Keratinocyte (primary cell): ENCODE measurements around the gene NDUFA11. TPM values are rescaled to one million over a fixed set of nuclear protein-coding genes. Genes with fewer than 3 reads are reported as not detected.
"Not testable (repeated sequence)": the region's sequence is repeated elsewhere in the genome, so short reads cannot be mapped to it uniquely, and the experiment has no call there.

Source experiments
- DNase-seq: peaks from one replicate; pipeline ENCODE4 v3.0.0-alpha.2; 2011; ENCODE audit warnings: low read depth, missing footprints, low spot score
- FAIRE-seq: peaks from 2 replicates; lab custom pipeline; 2011; peaks lifted over from hg19 to GRCh38; lab: Jason Lieb, UNC
- H2AFZ ChIP-seq: 2 replicates; pipeline ENCODE4 v1.6.0; 2012; ENCODE audit warnings: low read length, control low read depth, inconsistent platforms; ENCODE audit not compliant: control insufficient read depth
- H3K27ac ChIP-seq: 2 replicates; pipeline ENCODE4 v1.5.1; 2011; ENCODE audit warnings: low read length; ENCODE audit not compliant: control insufficient read depth, insufficient read depth
- H3K27me3 ChIP-seq: 3 replicates; pipeline ENCODE4 v1.6.0; 2011; ENCODE audit warnings: low read length; ENCODE audit not compliant: control insufficient read depth, insufficient read depth; ENCODE audit errors: extremely low read depth
- H3K36me3 ChIP-seq, 2 experiments: 2 replicates in 1 of 2; 3 replicates in 1 of 2; pipeline ENCODE4 v1.5.1; 2011; ENCODE audit warnings: low read length in 2 of 2, mild to moderate bottlenecking in 1 of 2; ENCODE audit not compliant: control insufficient read depth in 2 of 2, insufficient read depth in 2 of 2; ENCODE audit errors: extremely low read depth in 1 of 2
- H3K4me1 ChIP-seq: 3 replicates; pipeline ENCODE4 v1.5.1; 2011; ENCODE audit warnings: low read length; ENCODE audit not compliant: control insufficient read depth, insufficient read depth; ENCODE audit errors: extremely low read depth
- H3K4me2 ChIP-seq: 3 replicates; pipeline ENCODE4 v1.6.0; 2011; ENCODE audit warnings: low read depth, low read length; ENCODE audit not compliant: control insufficient read depth, insufficient read depth; ENCODE audit errors: extremely low read depth
- H3K4me3 ChIP-seq, 3 experiments: fragments of 200-600 bp in 1 of 3; sonication (generic) in 1 of 3; 2 replicates in 2 of 3; 3 replicates in 1 of 3; pipeline ENCODE4 v1.5.1; 2011 to 2016; ENCODE audit warnings: low read length in 3 of 3, mild to moderate bottlenecking in 3 of 3, control low read depth in 2 of 3, inconsistent platforms in 1 of 3, low read depth in 1 of 3, mixed read lengths in 1 of 3, mixed run types in 1 of 3, moderate library complexity in 1 of 3; ENCODE audit not compliant: control insufficient read depth in 2 of 3, insufficient read depth in 2 of 3; ENCODE audit errors: extremely low read depth in 1 of 3
- H3K79me2 ChIP-seq: 2 replicates; pipeline ENCODE4 v1.6.0; 2012; ENCODE audit warnings: low read length; ENCODE audit not compliant: control insufficient read depth, insufficient read depth
- H3K9ac ChIP-seq: 3 replicates; pipeline ENCODE4 v1.6.0; 2011; ENCODE audit warnings: low read length; ENCODE audit not compliant: control insufficient read depth, insufficient read depth; ENCODE audit errors: extremely low read depth
- H3K9me1 ChIP-seq: 3 replicates; pipeline ENCODE4 v1.6.0; 2011; ENCODE audit warnings: low read length; ENCODE audit not compliant: control insufficient read depth, insufficient read depth; ENCODE audit errors: extremely low read depth
- H3K9me3 ChIP-seq: 2 replicates; pipeline ENCODE4 v1.5.1; 2012; ENCODE audit warnings: low read depth, low read length; ENCODE audit not compliant: control insufficient read depth
- H4K20me1 ChIP-seq: 3 replicates; pipeline ENCODE4 v1.6.0; 2011; ENCODE audit warnings: low read length; ENCODE audit not compliant: control insufficient read depth, insufficient read depth; ENCODE audit errors: extremely low read depth
- dilution Hi-C: fragments of 300-500 bp; cut with MboI; formaldehyde crosslinking; loops from one replicate; pipeline ENCODE4 v1.7.0; 2020; ENCODE audit warnings: low sequenced_read_pairs; ENCODE audit not compliant: extremely low pct_ligation_motif_present
- polyA plus RNA-seq, 5 experiments: library from polyadenylated mRNA; depleted of rRNA in 3 of 5; stranded (reverse) in 3 of 5; stranded (forward) in 1 of 5; unstranded in 1 of 5; fragments of >200 nt; gene quantifications; 1 replicate in 1 of 5; 2 replicates in 3 of 5; 3 replicates in 1 of 5; pipeline versions ENCODE4 v1.2.1 to v1.2.3, GENCODE V29; 2011 to 2012; ENCODE audit warnings: missing spikeins in 2 of 5, low read depth in 1 of 5, low replicate concordance in 1 of 5
- TF ChIP-seq, protein P1 (sequence below), 3 experiments: IDR thresholded peaks in 1 of 3; conservative IDR thresholded peaks in 1 of 3; optimal IDR thresholded peaks in 1 of 3; 2 replicates in 2 of 3; 3 replicates in 1 of 3; pipeline versions ENCODE3 to v1.5.1; 2011; ENCODE audit warnings: low read length in 3 of 3, mild to moderate bottlenecking in 3 of 3, moderate library complexity in 2 of 3, control low read depth in 1 of 3, inconsistent platforms in 1 of 3; ENCODE audit not compliant: insufficient read depth in 2 of 3; ENCODE audit errors: extremely low read depth in 1 of 3

Gene NDUFA11
- polyA plus RNA-seq, 1 donor (not counting 4 experiments of a cell fraction or from before 2014, with no cell fraction given) = 122 TPM

DNA sequence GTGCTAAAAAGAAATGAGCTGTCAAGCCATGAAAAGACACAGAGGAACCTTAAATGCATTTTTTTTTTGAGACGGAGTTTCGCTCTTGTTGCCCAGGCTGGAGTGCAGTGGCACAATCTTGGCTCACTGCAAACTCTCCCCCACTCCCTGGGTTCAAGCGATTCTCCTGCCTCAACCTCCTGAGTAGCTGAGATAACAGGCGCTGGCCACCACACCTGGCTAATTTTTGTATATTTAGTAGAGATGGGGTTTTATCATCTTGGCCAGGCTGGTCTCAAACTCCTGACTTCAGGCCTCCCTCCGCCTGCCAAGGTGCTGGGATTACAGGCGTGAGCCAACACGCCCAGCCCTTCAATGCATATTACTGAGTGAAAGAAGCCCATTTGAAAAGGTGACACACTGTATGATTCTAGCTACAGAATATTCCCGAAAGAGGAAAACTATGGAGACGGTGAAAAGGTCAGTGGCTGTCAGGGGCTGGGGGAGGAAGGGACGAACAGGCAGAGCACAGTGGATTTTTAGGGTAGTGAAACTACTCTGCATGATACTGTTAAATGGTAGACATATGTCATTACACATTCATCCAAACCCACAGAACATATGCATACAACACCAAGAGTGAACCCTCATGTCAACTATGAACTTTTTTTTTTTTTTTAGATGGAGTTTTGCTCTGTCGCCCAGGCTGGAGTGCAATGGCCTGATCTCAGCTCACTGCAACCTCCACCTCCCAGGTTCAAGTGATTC, 19.4 kb downstream of the NDUFA11 start:
- dilution Hi-C loops, H2AFZ ChIP-seq, H3K4me3 ChIP-seq, H3K4me2 ChIP-seq, H3K9me3 ChIP-seq, H3K4me1 ChIP-seq, H3K36me3 ChIP-seq, H3K9ac ChIP-seq, H4K20me1 ChIP-seq, H3K79me2 ChIP-seq, DNase-seq, H3K27me3 ChIP-seq, H3K9me1 ChIP-seq, H3K27ac ChIP-seq: not testable (repeated sequence)
- peak; percentile 52 for FAIRE-seq

DNA sequence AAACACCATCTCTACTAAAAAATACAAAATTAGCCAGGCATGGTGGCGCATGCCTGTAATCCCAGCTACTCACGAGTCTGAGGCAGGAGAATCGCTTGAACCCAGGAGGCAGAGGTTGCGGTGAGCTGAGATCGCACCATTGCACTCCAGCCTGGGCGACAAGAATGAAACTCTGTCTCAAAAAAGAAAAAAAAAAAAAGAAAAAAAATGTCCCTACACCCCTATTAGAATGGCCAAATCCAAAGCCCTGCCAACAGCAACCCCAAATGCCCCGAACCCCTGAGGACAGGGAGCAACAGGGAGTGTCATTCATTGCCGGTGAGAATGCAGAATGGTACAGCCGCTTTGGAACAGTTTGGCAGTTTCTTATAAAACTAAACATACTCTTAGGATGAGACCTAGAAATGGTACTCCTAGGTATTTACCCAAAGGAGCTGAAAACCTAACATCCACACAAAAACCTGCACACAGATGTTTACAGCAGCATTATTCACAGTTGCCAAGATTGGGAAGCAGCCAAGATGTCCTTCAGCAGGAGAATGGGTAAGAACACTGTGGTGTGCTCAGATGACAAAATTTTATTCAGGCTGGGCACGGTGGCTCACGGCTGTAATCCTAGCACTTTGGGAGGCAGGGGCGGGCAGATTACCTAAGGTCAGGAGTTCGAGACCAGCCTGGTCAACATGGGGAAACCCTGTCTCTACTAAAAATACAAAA, 20.3 kb downstream of the NDUFA11 start:
- H3K9ac ChIP-seq, dilution Hi-C loops, H3K27ac ChIP-seq, H3K27me3 ChIP-seq, FAIRE-seq, H3K4me1 ChIP-seq, H4K20me1 ChIP-seq, H3K4me2 ChIP-seq, H3K36me3 ChIP-seq, DNase-seq, H3K4me3 ChIP-seq, H2AFZ ChIP-seq, H3K9me3 ChIP-seq, H3K9me1 ChIP-seq, H3K79me2 ChIP-seq: not testable (repeated sequence)

DNA sequence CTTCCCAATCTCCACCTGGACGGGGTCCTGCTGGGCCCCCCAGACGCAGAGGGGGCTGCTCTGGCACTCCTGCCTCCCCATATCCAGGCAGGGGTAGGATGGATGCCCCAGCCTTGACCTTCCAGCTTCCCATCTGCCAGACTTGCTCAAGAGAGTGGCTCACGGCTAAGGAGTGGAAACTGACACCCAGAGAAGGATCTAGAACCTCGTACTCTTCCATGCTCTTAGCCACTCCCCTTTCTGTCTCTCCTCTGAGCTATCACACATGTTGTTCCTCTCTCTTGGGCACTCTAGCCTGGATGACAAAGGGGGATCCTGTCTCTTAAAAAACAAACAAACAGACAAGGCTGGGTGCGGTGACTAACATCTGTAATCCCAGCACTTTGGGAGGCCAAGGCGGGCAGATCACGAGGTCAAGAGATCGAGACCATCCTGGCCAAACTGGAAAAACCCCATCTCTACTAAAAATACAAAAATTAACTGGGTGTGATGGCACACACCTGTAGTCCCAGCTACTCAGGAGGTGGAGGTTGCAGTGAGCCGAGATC, 21.1 kb downstream of the NDUFA11 start:
- Histone ChIP-seq H3K4me1 (peaks cover 7% of the 10 kb centered on the region), H2AFZ (no peak overlapping the region), H3K4me3 (no peak overlapping the region), H3K9me3 (no peaks in the 10 kb centered on the region), H3K9me1 (no peaks in the 10 kb centered on the region), H3K27ac (no peak overlapping the region), H3K27me3 (peaks cover 9% of the 10 kb centered on the region), H3K36me3 (no peaks in the 10 kb centered on the region), H3K4me2 (no peak overlapping the region), H3K9ac (no peak overlapping the region), H3K79me2 (no peaks in the 10 kb centered on the region), H4K20me1 (no peaks in the 10 kb centered on the region)
- dilution Hi-C loops = no loop called here
- TF ChIP-seq, protein P1, sequence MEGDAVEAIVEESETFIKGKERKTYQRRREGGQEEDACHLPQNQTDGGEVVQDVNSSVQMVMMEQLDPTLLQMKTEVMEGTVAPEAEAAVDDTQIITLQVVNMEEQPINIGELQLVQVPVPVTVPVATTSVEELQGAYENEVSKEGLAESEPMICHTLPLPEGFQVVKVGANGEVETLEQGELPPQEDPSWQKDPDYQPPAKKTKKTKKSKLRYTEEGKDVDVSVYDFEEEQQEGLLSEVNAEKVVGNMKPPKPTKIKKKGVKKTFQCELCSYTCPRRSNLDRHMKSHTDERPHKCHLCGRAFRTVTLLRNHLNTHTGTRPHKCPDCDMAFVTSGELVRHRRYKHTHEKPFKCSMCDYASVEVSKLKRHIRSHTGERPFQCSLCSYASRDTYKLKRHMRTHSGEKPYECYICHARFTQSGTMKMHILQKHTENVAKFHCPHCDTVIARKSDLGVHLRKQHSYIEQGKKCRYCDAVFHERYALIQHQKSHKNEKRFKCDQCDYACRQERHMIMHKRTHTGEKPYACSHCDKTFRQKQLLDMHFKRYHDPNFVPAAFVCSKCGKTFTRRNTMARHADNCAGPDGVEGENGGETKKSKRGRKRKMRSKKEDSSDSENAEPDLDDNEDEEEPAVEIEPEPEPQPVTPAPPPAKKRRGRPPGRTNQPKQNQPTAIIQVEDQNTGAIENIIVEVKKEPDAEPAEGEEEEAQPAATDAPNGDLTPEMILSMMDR (optimal IDR thresholded peaks at IDR 0.05 in 1 of 3, IDR thresholded peaks at IDR 0.05 in 1 of 3, conservative IDR thresholded peaks at IDR 0.05 in 1 of 3; ENCODE audit: extremely low read depth in 1 of 3, insufficient read depth in 2 of 3, low read length in 3 of 3) = no peak
- DNase-seq (no peak), FAIRE-seq (no peak)
